GM21381 (cell line): Measurements from ENCODE around the gene AFDN.
"Not testable (repeated sequence)": the region's sequence is repeated elsewhere in the genome, so short reads cannot be mapped to it uniquely, and the experiment has no call there.

ENCODE experiments used
- ATAC-seq: cut with Tn5 transposase; IDR thresholded peaks from one replicate; pipeline ENCODE4 v1.9.1; 2021; ENCODE audit warnings: mild to moderate bottlenecking, moderate library complexity; ENCODE audit not compliant: unreplicated experiment

AFDN gene

DNA sequence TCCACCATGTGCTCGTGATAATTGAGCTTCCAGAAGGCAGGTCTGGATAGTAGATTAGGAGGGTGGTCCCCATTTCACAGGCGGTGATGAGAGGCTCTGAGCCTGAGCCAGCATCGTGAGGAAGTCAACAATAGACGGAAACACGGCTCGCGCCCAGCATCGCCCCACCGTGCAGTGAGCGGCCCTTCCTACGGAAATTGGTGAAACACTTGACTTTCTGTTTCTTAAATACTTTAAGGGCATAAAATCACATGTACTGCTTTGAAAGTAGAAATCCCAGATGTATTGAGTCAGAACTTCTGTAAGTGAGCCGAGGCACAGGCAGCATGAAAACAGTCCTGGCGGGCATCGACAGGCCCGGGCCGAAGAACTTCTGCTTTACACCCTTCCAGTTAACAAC is 166.5 kb downstream of the AFDN start:
- no peak for ATAC-seq

DNA sequence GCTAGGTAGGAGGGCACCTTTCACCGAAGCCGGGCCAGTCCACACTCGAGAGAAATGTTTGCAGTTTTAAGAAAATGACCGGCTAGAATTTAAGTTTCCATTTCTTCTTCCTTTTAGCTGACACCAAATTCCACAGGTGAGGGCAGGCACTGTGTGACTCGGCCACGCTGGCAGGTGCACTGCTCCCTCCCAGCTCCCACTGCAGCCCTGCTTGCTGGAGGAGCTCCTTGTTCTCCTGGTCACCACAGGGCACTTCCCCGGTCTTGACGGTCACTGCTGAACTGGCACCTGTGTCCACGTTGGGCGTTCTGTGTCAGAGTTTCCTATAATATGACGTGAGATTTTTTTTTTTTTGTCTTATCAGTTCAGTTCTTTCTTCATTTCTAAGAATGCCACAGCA is 167.1 kb downstream of the AFDN start:
- ATAC-seq, result no peak

DNA sequence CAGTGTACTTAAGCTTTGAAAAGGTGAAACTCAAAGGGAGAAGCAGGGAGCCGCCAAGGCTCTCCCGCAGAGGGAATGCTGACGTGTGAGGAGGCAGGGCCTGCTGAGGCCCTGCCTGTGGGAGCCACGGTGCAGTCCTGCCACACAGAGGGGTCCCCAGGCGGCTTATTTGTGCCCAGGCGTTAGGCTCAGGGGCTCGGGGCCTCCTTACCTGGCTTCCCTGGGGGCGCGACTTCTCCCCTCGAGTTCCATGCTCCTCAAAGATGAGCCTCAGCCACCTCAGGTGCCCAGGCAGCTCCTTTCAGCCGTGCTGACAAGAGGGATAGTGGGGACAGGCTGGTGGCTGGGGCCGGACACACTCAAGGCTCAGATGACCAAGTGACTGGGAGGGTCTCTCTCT is 168.6 kb downstream of the AFDN start:
- ATAC-seq, result no peak

DNA sequence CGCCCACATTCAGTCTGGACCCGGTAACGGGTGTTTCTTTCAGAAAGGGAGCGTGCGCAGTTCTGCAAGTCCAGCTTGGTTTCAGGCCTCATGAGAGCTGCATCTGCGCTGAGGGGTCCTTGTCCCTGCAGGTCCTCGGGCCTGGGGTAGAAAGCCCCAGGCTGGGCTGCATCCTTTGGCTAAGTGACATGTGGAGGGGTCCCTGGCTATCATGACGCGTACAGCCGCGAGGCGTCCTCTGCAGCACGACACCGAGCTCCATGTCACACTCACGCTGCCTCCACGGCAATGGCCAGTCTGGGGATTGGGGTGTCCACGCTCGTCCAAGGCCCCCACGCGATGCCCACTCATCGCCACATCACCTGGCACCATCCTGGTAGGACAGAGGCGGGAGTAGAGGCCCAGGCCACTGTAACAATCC is 169.0 kb downstream of the AFDN start:
- no peak for ATAC-seq

DNA sequence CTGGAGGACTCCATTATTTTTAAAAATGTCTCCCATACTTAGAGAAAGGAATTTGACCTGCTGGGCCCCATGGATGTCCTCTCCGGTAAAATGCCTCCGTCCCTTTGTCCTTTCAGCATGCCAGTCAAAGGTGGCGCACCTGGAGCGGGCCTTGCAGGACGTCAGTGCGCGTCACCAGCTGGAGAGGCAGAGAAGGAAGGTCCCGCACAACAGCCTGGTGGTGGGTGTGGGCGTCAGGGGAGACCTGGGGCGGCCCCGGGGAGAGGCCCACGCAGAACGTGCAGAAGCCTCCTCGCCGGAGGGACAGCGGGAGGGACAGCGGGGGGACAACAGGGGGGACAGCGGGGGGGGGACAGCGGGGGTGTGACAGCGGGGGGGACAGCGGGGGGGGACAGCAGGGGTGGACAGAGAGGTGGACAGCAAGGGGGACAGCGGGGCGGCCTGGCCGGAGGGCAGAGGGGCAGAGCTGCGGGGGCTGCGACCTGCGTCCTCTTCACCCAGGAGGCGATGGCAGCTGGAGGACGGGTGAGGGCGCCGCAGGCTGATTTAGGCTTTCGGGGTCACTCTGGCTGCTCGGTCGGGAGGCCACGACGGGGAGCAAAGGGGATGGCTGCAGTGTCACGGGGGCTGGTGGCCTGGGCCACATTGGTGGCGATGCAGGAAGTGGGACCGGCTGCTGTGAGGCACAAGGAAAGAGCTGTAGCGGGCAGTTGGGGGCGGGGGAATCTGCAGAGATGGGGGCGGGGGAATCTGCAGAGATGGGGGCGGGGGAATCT is 169.9 kb downstream of the AFDN start:
- ATAC-seq, result no peak

DNA sequence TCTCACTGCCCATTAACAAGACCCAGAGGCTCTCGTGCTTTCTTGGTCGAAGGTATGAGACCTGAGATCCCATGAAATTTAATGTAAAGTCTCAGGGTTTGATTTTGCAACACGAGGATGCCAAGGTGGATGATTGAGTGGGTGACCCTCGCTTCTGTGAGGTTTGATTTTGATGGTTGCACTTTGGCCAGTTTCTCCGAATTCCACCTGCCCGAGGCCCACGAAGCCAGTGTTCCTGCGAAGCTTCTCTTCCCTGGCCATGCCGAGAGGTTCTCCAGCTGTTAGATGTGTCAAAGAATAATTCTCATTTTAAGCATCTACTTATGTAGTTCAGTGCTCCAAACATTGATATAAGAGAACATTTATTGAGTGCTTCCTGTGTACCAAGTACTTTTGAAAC is 170.9 kb downstream of the AFDN start, which contains the start of gene KIF25:
KIF25 (plus strand) TSS at position 30 of the 400 bp plus-strand sequence. CDS start 31,915 bp downstream, outside the sequence.
- no peak for ATAC-seq

DNA sequence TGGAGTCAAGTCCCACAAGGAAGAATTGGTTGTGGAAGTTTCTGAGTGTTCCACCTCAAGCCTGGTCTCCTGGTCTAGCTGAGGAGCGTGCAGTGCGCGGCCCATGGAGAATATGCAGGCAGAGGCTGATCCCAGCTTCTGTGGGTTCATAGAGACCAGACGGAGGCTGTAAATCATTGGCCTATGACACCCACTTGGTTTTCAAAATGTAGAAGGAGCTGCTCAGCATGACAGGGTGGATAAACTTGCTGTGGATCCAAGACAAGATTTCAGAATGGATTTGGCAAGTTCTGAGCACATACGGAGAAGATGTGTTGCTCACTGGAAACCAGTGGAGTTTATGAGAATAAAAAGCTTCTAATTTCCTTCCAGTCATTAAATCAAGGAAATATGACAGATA is 171.5 kb downstream of the AFDN start:
- ATAC-seq, result no peak

DNA sequence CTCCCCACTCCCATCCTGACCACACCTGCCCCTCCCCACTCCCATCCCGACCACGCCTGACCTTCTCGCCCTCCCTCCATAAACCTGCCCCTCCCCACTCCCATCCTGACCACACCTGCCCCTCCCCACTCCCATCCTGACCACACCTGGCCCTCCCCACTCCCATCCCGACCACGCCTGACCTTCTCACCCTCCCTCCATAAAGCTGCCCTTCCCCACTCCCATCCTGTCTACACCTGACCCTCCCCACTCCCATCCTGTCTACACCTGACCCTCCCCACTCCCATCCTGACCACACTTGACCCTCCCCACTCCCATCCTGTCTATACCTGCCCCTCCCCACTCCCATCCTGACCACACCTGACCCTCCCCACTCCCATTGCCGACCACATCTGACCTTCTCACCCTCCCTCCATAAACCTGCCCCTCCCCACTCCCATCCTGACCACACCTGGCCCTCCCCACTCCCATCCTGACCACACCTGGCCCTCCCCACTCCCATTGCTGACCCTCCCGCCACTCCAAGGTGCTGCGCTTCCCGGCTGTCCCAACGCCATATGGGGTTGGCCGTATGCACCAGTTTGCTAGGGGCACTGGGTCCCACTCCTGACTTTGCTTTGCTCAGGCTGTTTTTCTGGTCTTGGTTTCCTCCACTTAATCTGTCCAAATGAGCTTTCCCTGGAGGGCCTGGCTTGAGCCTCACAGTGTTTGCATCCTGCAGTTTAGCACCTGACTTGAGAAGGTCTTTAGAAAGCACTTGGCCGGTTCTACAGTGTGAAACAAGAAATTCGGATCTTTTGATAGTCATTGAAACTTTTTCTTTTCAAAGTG is 173.7 kb downstream of the AFDN start:
- no peak for ATAC-seq

DNA sequence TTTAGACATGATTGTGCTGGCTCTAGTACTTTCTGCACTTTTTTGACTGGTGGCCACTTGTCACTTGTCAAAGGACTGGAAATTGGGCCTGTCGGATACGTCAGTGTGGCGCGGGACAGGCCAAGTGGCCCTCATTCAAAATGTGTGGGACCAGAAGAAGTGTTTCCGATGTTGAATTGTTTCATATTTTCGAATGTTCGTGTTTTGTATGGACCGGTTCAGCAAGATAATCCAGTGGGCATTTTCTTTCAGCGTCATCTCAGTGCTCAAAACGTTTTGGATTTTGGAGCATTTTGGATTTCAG is 174.3 kb downstream of the AFDN start:
- no peak for ATAC-seq

DNA sequence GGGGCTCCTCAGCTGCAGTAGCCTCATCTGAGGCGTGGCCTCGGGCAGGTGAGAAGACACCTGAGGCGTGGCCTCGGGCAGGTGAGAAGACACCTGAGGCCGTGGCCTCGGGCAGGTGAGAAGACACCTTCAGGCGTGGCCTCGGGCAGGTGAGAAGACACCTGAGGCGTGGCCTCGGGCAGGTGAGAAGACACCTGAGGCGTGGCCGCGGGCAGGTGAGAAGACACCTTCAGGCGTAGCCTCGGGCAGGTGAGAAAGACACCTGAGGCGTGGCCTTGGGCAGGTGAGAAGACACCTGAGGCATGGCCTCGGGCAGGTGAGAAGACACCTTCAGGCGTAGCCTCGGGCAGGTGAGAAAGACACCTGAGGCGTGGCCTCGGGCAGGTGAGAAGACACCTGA is 174.8 kb downstream of the AFDN start:
- not testable (repeated sequence) for ATAC-seq

DNA sequence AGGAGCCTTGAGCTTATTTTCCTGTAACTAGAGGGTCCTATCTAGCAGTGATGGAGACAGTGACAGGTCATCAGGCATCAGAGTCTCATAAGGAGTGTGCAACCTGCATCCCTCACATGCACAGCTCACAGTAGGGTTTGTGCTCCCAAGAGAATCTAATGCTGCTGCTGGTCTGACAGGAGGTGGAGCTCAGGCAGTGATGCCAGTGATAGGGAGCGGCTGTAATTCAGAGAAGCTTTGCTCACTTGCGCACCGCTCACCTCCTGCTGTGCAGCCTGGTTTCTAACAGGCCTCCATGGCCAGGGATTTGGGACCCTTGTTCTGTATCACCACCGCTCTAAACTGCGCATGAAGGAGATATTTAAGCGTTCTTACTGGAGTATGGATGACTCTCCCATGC is 176.1 kb downstream of the AFDN start:
- no peak for ATAC-seq

DNA sequence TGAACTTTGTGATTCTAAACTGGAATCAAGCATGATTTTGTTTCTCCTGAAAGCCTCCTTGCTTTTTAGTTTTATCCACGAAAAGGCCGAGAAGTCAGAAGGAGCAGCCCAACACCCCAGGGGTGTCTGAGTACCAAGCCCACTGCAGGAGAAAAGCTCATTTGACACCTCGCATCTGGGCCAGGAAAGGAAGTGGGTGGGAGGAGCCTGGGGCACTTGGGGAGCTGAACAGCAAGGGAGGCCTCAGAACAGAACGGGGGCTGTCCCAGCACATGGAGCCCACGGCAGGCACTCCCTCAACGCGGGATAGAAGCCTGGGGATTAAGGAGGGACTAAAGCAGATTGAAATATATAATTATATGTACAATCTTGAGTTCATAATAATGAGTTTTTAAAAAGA is 177.3 kb downstream of the AFDN start:
- no peak for ATAC-seq

DNA sequence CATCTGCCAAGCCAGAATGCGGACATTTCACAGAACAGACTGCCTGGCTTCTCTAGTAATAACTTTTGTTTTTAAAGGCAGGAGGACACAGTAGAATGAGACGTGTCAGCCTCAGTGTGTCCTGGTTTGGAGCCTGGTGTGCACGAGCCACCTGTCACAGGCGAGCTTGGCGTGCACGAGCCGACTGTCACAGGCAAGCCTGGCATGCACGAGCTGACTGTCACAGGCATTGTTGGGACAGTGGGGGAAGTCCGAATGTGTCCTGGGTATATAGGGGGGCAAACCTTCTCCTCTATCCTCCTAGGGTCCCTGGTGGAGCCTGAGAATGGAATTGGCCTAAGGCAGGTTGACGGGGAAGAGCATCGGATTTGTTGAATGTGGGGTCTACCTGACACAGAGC is 178.2 kb downstream of the AFDN start:
- ATAC-seq, result no peak

DNA sequence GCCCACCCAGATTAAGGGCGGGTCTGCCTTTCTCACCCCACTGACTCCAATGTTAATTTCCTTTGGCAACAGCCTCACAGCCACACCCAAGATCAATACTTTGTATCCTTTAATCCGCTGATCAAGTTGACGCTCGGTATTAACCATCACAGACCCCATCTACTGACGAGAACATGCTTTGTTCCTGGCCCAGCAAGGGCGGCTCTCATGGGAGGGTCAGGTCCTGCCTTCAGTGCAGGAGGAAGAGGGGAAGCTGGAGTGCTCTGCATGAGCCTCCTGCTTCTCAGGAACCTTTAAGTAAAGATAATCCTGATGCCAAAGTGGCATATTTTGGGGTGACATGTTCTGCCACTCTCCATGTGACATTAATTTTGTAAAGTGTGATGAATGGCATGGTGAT is 179.1 kb downstream of the AFDN start:
- no peak for ATAC-seq

DNA sequence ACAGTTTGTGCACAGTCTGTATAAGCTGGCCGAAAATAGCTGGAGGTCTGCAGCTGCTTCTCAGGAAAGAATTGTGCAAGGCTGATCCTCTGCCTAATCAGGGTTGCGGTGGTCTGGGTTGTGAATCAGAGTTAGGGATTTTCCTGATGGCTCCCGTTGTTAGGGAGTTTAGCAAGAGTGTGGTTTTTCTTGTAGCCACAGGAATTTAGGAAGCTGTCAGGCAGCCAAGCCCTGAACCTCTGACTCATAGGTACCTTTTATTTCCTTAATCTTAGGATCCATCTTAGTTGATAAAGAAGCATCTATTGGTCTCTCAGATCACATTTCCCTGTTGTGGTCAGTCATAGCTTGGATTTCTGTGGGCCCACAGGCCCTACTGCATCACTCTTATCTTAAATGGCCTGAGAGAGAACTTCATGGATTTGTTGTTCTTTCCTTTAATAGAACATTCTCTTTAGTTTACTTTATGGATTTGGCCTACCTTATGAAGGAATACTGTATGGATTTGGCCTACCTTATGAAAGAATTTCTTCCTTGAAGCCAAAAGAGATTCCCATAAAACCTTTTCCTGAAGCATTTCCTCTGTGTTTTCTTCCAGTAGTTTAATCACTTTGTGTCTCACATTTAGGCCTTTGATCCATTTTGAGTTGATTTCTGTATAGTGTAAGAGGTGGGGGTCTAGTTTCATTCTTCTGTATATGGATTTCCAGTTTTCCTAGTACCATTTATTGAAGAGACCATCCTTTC is 181.1 kb downstream of the AFDN start:
- ATAC-seq, result no peak

DNA sequence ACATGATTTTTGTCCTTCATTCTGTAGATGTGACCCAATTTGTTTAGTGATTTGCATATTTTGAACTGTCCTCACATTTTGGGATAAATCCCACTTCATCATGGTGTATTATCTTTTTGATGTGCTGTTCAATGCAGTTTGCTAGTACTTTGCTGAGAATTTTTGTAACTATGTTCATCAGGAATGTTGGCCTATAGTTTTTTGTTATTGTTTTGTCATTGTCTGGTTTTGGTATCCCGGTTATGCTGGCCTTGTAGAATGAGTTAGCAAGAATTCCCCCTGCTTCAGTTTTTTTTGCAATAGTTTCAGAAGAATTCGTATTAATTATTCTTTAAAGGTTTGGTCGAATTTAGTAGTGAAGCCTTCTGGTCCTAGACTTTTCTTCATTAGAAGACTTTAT is 182.6 kb downstream of the AFDN start:
- no peak for ATAC-seq

DNA sequence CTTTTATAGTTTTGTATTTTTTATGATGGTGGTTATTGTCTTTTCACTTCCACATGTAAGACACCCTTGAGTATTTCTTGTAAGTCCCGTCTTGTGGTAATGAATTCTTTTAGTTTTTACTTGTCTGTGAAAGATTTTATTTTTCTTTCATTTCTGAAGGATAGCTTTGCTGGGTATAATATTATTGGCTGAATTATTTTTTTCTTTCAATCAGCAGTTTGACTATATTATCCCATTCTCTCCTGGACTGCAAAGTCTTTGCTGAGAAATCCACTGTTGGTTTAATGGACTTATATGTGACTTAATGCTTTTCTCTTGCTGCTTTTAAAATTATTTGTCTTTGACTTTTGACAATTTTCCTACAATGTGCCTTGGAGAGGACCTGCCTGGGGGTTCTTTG is 184.6 kb downstream of the AFDN start:
- no peak for ATAC-seq

DNA sequence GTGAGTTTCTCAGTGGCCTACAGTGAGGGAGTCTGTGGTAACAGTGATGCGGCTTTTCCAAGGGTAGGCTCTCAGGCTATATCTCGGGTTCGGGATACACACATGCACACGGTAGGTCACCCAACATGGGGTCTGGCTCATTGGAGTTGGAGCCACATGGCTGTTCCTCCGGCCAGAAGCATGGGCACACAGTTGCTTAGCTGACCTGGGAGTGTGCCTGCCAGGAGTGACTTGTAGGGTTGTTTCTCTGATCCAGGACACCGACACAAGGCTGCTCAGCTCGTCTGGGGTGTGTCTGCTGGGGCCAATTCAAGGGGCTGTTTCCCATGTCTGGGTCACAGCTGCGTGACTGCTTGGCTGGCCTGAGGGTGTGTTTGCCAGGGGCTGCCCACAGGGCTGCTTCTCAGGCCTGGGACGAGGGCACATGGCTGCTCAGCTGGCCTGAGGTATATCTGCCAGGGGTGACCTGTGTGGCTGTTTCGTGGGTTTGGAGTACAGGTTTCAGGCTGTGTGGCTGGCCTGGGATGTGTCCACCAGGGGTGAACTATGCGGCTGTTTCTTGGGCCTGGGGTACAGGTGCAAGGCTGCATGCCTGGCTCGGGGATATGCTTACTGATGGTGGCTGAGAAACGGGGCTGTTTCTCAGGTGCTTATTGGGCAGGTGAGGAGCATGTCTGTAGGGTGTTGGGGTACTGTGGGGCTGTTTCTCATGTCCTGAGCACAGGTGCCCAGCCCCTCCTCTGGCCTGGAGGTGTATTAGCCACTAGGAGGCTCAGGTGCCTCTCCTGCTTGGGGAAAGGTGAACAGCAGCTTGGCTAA is 185.9 kb downstream of the AFDN start:
- ATAC-seq, result no peak

DNA sequence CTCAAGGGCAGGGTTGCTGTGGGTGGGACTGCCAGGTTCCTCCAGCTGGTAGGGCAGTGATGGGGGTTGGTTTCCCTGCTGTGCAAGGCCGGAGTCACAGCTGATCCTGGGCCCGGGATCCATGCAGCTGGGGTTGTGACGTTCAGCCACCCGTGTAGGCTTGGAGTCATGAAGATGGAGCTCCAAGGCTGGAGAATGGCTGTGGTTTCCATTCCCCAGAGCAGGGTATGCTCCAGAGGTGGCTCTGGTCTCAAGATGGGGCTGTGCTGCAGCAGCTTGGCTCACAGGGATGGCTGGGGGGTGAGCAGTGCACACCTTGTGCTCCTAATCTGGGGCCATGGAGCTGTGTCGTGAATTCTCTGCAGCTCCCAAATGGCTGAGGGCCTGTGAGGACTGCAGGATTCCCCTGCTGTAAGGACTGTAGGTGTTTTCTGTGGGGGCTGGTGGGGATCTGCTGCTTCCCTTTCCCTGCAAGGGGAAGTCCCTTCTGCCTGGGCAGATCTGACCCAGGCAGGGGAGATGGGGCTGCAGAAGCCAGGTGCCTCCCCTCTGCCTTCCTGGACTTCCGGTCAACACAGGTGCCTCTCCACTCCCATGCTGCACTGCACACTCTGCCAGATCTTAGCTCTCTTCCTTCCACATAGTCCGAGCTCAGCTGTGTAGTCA is 186.7 kb downstream of the AFDN start:
- ATAC-seq, result no peak

DNA sequence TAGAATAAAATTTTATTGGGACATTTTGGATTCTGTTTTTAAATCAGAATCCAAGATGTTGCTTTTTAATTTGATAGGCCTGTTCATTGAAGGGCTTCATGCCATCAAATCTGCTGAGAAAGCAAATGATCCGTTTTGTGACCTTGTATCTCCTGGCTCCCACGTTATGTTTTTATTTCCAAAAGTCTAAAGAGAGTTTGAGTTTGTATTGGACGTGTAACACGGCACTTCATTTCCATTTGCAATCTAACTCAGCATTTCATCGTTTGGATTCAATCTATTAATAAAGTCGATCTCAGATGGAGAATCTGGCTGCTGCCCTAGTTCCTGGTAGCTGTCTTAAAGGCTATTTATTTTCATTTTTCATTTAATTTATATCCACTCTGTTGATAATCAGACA is 187.7 kb downstream of the AFDN start:
- ATAC-seq, result no peak
